ENCODE measurements around the gene TPPP.

Gene TPPP

DNA sequence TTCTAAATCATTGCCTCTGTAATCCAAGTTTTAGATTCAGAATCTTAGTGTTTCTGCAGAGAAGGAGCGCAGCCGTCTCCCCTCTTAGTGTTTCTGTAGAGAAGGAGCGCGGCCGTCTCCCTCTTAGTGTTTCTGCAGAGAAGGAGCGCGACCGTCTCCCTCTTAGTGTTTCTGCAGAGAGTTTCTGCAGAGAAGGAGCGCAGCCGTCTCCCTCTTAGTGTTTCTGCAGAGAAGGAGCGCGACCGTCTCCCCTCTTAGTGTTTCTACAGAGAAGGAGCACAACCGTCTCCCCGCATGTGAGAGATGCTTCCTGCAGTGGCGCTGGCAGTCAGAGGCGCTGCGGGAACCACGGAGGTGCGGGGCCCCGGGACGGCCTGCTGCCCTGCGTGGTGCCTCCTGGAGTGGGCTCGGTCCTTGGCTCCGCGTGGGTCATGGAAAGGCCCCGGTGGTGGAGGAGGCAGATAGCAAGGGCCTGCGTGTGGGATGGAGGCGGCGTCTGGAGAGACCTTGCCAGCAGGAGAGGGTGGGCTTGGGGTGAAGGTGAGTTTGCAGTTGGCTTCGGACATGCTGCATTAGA is 70.1 kb downstream of the TPPP start:
- DNase-seq: no peak

DNA sequence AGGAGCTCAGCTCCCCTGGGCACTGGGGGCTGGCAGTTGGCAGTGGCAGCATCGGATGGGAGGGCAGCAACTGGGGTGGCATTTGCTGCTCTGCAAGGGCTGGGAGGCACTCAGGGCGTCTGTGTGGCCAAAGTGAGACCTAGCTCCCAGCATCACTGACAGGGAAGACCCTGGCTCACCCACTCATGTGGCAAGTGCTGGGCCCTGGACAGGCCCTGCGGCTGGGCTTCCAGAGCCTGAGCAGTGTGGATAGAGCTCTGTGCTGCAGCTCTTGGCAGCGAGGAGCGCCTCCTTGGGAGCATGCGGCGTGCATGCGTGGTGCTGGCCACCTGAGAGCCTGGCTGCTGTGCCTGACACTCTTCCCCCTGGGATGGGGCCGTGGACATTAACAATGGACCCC is 70.8 kb downstream of the TPPP start:
- DNase-seq: no peak

DNA sequence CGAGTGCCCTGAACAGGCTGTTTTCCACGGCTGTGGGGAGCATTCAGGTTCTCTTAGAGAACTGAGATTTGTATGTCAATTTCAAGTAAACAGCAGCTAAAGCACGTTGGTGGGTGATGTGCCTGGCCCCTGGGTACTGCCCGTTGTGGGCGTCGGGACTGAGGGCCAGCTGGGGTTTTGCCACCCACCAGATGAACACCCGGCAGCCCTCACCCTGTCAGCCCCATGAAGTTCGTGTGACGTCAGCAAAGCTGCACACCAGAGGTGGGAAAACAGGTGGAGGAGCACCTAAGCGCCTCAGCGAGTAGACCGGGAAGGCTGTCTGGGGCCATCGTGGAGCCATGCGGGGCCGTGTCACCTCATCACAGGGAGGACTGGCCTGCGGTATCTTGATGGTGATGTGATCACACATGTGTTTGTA is 71.8 kb downstream of the TPPP start:
- no peak for DNase-seq

DNA sequence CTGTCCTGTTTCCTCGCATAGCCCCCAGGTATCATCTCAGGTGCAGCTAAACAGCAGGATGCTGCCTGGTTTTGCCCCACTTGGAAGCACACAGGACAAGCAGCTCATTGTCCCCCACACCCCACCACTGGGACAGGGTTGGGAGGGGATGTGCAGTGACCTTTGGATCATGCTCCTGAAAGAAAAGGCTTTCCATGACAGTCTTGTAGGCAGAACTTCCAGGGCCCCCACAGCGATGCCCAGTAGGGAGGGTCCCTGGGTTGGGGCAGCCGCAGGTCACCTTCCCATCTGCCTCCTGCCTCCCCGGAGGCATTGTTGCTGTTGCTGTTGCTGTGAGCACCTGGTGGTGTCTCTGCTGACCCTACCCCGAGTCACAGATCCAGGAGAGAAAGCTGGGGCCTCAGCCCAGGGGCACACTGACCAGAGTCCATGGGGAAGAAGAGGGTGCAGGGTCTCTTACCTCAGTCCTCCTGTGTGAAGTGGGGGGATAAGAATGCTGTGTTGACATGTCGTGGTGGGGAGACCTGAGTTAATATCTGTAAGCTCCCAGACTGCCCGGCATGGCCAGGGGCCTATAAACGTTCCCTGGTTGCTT is 72.5 kb downstream of the TPPP start:
- DNase-seq: no peak

DNA sequence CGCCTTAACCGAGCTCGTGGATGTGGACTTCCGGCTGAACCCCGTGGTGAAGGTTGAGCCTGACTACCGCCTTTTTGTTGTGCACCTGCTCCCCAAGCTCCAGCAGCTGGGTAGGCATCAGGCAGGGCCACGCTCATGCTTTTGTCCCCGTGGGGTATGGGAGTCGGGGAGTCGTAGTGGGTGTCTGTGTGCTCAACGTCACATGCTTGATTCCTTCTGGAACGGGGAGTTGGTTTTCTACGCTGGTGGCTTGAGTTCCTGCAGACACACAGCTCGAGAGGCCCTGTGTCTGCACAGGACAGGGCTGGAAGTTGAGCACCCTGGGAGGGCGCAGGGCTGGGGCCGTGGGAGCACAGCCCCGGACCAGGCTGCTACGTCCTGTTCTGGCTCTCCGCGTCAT is 73.0 kb downstream of the TPPP start:
- no peak for DNase-seq

DNA sequence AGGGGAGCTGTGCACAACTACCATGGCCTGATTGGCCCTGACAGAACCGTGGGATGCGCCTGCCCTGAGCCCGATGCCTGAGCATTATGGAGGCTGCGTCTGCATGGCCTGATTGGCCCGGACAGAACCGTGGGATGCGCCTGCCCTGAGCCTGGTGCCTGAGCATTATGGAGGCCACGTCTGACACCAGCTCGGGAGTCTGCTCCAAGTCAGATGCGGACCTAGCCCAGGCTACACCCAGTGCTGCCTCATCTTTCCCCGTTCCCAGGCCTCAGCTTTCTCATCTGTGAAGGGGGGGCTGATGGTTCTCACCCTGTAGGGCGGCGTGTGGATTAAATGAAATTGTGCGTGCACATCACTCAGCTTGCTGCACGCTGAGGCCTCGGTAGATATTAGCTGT is 73.7 kb downstream of the TPPP start:
- DNase-seq: no peak

DNA sequence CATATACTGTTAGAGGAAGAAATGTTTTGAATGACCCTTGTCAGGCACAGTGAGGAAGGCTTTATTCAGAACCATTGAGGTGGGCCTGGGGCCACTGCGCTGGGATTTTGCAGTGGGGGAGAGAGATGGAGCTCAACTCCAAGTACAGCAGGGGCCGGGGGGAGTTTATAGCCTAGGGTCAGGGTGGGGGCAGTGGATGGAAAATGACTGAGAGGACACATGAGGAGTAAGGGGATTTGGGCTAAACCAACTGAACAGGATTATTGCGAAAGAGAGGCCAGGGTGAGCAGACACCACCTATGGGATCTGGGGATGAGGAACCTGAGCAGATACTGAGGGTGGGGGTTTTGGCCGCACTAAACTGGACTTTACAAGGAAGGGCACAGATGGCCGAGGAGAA is 74.7 kb downstream of the TPPP start:
- DNase-seq: no peak

DNA sequence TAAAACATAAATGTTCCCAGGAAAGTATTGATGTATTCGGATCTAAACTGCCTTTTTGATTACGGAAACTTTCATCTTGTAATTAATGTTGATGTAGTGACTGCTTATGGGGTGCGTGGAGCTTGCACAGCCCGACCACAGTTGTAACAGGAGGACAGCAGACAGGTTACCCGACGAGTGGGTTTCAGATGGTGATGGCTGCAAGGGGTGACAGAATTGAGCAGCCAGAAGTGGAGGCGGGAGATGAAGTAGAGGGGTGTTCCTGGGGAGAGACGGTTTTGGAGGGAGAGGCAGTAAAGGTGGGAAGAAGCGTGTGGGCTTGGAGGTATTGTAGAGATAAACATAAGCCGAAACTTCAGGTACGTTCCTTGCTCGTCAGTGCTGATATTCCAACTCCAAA is 75.3 kb downstream of the TPPP start:
- no peak for DNase-seq

DNA sequence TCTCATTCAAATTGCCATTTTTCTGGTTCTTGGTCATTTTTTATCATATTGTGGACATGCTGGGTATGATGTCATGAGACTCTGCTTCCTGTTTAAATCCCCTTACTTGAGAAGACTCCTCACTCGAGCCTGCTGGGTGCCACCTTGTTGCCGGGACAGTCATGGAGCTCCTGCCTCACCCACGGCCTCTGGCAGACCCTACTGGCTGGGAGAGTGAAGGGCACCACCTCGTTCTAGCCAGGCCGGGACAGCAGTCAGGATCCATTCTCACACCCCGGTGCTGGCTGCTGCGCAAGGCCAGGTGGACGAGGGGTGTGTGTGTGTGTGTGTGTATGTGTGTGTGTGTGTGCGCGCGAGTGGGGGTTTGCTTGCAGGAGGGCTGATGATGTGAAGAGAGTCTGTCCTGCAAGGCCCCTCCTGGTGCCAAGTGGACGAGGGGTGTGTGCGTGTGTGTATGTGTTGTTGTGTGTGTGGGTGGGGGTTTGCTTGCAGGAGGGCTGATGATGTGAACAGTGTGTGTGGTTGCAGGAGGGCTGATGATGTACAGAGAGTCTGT is 76.6 kb downstream of the TPPP start:
- no peak for DNase-seq

DNA sequence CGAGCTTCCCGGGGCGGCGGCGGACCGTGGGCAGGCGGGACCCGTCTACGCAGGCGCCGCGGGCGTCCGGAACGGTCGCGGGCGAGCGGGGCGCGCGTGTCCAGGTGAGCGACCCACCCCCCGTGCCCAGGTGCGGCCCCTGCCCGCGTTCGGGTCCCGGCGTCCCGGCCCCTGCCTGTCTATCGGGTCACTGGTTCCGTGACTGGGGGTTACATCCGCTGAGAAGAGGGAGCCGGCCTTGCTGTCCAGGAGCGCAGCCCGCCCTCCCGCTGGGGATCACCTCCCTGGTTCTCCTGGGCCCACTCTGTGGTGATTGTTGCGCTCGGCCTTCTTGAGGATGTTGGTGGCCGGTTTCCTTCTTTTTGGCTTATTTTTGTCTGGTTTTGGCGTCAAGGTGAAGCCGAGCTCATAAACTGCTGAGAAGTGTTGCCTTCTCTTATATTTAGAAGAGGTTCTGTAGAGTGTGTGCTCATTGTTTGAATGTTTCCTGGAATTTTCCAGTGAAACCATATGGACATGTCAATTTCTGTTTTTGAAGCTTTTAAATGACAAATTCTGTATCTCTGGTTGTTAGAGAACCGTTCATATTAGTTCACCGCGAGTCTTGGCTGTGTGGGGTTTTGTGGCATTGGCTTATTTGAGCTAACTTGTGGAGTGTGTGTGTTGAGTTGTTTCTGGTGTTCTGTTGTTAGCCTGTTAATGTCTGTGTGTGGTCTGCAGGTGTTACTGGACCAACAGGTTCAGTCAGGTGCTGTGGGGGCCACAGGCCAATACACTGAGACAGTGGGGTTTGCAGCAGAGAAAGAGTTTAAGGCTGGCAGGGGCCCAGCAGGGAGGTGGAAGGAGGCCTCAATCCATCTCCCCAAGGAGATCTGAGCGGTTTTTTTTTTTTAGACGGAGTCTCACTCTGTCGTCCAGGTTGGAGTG is 80.4 kb downstream of the TPPP start:
- DNase-seq: no peak

DNA sequence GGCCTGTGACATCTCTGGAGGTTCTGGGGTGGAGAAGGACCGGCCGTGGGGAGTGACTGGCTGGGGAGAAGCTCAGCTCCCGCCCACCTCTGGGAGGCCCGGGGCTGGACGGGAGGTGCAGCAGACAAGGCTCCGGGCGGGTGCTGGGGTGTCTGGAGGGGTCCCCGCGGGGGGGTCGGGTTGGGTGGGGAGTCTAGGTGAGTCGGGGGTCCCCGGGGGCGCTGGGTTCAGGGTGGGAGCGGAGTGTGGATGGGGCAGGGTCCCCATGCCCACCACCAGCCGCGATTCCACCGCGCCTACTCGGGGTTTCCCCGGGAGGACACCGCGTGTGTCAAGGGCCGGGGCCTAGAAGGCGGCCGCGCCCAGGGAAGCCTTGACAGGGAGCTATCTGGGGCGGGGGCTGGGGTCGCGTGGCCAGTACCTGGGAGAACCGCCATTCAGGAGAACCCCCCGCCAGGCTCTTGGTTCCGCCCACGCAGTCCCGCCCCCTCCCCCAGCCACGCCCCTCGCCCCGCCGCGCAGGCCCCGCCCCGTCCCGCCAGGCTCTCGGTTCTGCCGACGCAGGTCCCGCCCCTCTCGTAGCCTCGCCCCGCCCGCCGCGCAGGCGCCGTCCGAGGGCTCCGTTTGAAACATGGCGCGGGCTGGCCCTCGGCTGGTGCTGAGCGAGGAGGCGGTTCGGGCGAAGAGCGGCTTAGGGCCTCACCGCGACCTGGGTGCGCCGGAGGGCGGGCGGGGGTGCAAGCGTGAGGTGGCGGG is 81.2 kb downstream of the TPPP start, which contains the start of gene CEP72:
TSS of gene CEP72 (plus strand) at position 610 of the 756 bp plus-strand sequence. CDS start at position 632, 22 bp downstream.
- DNase-seq: peak; percentile 72 to 92

DNA sequence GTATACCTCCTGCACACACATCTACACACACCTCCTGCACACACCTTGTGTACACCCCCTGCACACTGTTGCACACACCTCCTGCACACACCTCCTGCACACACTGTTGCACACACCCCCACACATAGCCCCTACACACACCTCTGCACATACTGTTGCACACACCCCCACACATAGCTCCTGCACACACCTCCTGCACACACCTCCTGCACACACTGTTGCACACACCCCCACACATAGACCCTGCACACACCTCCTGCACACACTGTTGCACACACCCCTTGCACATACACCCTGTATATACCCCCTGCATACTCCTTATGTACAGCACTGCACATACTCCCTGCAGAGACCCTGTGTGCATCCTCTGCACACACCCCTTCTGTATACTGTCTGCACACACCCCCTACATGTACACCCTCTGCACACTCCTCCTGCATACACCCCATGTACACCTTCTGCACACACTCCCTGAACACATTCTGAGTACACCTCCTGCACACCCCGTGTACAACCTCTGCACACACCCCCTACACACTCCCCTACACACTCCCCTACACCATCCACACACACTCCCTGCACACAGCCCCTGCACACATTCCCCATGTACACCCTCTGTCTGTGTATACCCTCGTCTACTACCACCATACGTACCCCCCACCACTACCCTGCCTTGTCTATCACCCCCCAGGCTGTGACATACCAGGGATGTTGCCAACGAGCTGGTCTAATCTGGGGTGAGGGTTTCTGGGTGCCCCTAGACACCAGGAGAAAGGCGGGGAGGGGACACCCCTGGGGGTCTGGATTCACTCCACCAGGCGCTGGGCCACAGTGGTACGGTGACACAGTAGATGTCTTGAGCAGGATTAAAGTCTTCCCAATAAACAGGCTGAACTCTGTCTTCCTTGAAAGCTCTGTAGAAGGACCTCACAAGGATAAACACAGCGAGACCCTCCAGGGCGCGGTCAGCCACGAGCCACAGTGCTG is 82.1 kb downstream of the TPPP start:
- DNase-seq: no peak

DNA sequence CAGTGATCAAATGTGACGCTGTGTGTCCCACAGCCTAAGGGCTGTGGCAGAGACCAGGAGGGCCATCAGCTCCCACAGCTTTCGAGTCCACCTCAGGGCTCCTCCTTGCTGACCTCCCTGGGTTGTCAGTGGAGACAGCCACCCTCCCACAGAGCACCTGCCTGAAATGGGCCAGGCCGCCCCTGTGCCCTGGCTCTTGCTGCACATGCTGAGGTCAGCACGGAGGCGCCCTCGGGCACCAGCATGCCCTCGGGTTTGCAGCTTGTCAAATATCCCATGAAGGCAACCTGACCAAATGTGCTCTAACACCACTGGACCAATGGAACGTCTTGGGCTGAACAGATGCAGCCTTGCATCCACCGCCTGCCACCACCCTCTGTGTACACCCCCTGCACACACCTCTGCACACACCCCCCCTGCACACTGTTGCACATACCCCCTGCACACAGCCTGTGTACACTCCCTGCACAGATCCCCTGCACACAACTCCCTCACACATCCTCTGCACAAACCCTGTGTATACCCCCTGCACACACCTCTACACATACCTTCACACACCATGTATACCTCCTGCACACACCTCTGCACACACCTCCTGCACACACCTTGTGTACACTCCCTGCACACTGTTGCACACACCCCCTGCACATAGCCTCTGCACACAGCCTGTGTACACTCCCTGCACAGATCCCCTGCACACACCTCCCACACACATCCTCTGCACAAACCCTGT is 83.0 kb downstream of the TPPP start:
- DNase-seq: no peak

Data from hippocampal formation (tissue), 2 donors.